ENCODE measurements around the gene CHST13. TPM values are rescaled to one million over a fixed set of nuclear protein-coding genes. Genes with fewer than 3 reads are reported as not detected.

CHST13 gene
- total RNA-seq, 3 donors from 2014 or later: 0.29 to 0.80 TPM; not detected in 1

GRCh38 chr3:126494204-126494969 lies 29.6 kb upstream of the CHST13 start:
- no peaks in the 10 kb centered on the region for H3K27me3 ChIP-seq
- intact Hi-C loops (cut with DNase I; ENCODE audit: low total_unique reads): no loop called here
- no peak overlapping the region for H3K4me3 ChIP-seq
- no peak for DNase-seq (ENCODE audit: low spot score in 2 of 2)
- H3K36me3 ChIP-seq: no peaks in the 10 kb centered on the region
- no peaks in the 10 kb centered on the region for H3K9me3 ChIP-seq
- TF ChIP-seq CTCF (IDR thresholded peaks at IDR 0.05): no peak
- TF ChIP-seq POLR2AphosphoS5 (IDR thresholded peaks at IDR 0.05): no peak
- no peak for TF ChIP-seq POLR2A (IDR thresholded peaks at IDR 0.05)
- no peaks in the 10 kb centered on the region for H3K4me1 ChIP-seq
- no peak overlapping the region for H3K27ac ChIP-seq

GRCh38 chr3:126494970-126495230 lies 29.1 kb upstream of the CHST13 start:
- DNase-seq (ENCODE audit: low spot score in 2 of 2): no peak
- Histone ChIP-seq H3K9me3 (no peaks in the 10 kb centered on the region), H3K4me3 (no peak overlapping the region), H3K27me3 (no peaks in the 10 kb centered on the region), H3K27ac (no peak overlapping the region), H3K4me1 (no peaks in the 10 kb centered on the region), H3K36me3 (no peaks in the 10 kb centered on the region)
- TF ChIP-seq POLR2AphosphoS5 (IDR thresholded peaks at IDR 0.05): no peak
- TF ChIP-seq POLR2A (IDR thresholded peaks at IDR 0.05): no peak
- TF ChIP-seq CTCF (IDR thresholded peaks at IDR 0.05): no peak
- intact Hi-C loops (cut with DNase I; ENCODE audit: low total_unique reads): no loop called here

- H3K4me1 ChIP-seq: no peaks in the 10 kb centered on the region
- H3K36me3 ChIP-seq: no peaks in the 10 kb centered on the region
- no peaks in the 10 kb centered on the region for H3K9me3 ChIP-seq
- no peak for DNase-seq (ENCODE audit: low spot score in 2 of 2)
- no peaks in the 10 kb centered on the region for H3K27me3 ChIP-seq
- H3K27ac ChIP-seq: no peak overlapping the region
- no peak overlapping the region for H3K4me3 ChIP-seq
- intact Hi-C loops (cut with DNase I; ENCODE audit: low total_unique reads): no loop called here
- TF ChIP-seq CTCF (IDR thresholded peaks at IDR 0.05): no peak
- TF ChIP-seq POLR2A (IDR thresholded peaks at IDR 0.05): no peak
- no peak for TF ChIP-seq POLR2AphosphoS5 (IDR thresholded peaks at IDR 0.05)
These were observed 28.2 kb upstream of the CHST13 start for GRCh38 chr3:126495786-126496185.

- TF ChIP-seq POLR2AphosphoS5 (IDR thresholded peaks at IDR 0.05): no peak
These were observed 26.8 kb upstream of the CHST13 start for GRCh38 chr3:126496894-126497850.

GRCh38 chr3:126497956-126498355 lies 26.0 kb upstream of the CHST13 start:
- intact Hi-C loops (cut with DNase I; ENCODE audit: low total_unique reads): no loop called here
- Histone ChIP-seq H3K9me3 (no peaks in the 10 kb centered on the region), H3K27me3 (no peaks in the 10 kb centered on the region), H3K4me1 (no peaks in the 10 kb centered on the region), H3K4me3 (no peak overlapping the region), H3K27ac (no peak overlapping the region), H3K36me3 (no peaks in the 10 kb centered on the region)
- TF ChIP-seq POLR2AphosphoS5 (IDR thresholded peaks at IDR 0.05): no peak
- no peak for DNase-seq (ENCODE audit: low spot score in 2 of 2)

More at GRCh38 chr3:126496894-126497850, 26.8 kb upstream of the CHST13 start:
- Histone ChIP-seq H3K36me3 (no peaks in the 10 kb centered on the region), H3K4me1 (no peaks in the 10 kb centered on the region), H3K27ac (no peak overlapping the region), H3K4me3 (no peak overlapping the region), H3K27me3 (no peaks in the 10 kb centered on the region), H3K9me3 (no peaks in the 10 kb centered on the region)
- DNase-seq (ENCODE audit: low spot score in 2 of 2): no peak
- intact Hi-C loops (cut with DNase I; ENCODE audit: low total_unique reads): no loop called here

- intact Hi-C loops (cut with DNase I; ENCODE audit: low total_unique reads): no loop called here
- no peak for TF ChIP-seq POLR2A (IDR thresholded peaks at IDR 0.05)
- Histone ChIP-seq H3K36me3 (no peaks in the 10 kb centered on the region), H3K27me3 (no peaks in the 10 kb centered on the region), H3K27ac (no peak overlapping the region), H3K9me3 (no peaks in the 10 kb centered on the region), H3K4me3 (no peak overlapping the region), H3K4me1 (no peaks in the 10 kb centered on the region)
- DNase-seq (ENCODE audit: low spot score in 2 of 2): no peak
These were observed 25.5 kb upstream of the CHST13 start for GRCh38 chr3:126498461-126498860.
